Central memory CD4-positive, alpha-beta T cell (primary cell): ENCODE results near the gene DHCR7.

ENCODE experiments used
- DNase-seq: peaks from one replicate; pipeline ENCODE4 v3.0.0; 2022

DHCR7 gene

GRCh38 chr11:71407356-71407755 lies 40.8 kb downstream of the DHCR7 start:
- DNase-seq, result no peak

GRCh38 chr11:71406681-71407080 lies 41.5 kb downstream of the DHCR7 start:
- DNase-seq, result no peak

GRCh38 chr11:71404209-71404608 lies 44.0 kb downstream of the DHCR7 start:
- no peak for DNase-seq

GRCh38 chr11:71402878-71403277 lies 45.3 kb downstream of the DHCR7 start:
- DNase-seq, result no peak

- DNase-seq, result no peak
Measured at GRCh38 chr11:71400216-71400615, 48.0 kb downstream of the DHCR7 start.

GRCh38 chr11:71399341-71399740 lies 48.9 kb downstream of the DHCR7 start:
- DNase-seq, result no peak

- DNase-seq, result no peak
Measured at GRCh38 chr11:71397961-71398360, 50.2 kb downstream of the DHCR7 start.

- no peak for DNase-seq
Measured at GRCh38 chr11:71397331-71397860, 50.8 kb downstream of the DHCR7 start.

GRCh38 chr11:71396548-71397123 lies 51.6 kb downstream of the DHCR7 start:
- no peak for DNase-seq

- no peak for DNase-seq
Measured at GRCh38 chr11:71395774-71396173, 52.4 kb downstream of the DHCR7 start.

- no peak for DNase-seq
Measured at GRCh38 chr11:71395263-71395560, 53.0 kb downstream of the DHCR7 start.

GRCh38 chr11:71393283-71393682 lies 54.9 kb downstream of the DHCR7 start:
- DNase-seq, result no peak

- no peak for DNase-seq
Measured at GRCh38 chr11:71391796-71392195, 56.4 kb downstream of the DHCR7 start.

GRCh38 chr11:71391352-71391751 lies 56.8 kb downstream of the DHCR7 start:
- DNase-seq, result no peak

GRCh38 chr11:71388637-71389235 lies 59.5 kb downstream of the DHCR7 start:
- no peak for DNase-seq

- DNase-seq, result no peak
Measured at GRCh38 chr11:71387784-71388636, 60.2 kb downstream of the DHCR7 start.

GRCh38 chr11:71387200-71387599 lies 61.0 kb downstream of the DHCR7 start:
- DNase-seq, result no peak

GRCh38 chr11:71386202-71386601 lies 62.0 kb downstream of the DHCR7 start:
- no peak for DNase-seq

- no peak for DNase-seq
Measured at GRCh38 chr11:71385091-71385490, 63.1 kb downstream of the DHCR7 start.

- DNase-seq, result no peak
Measured at GRCh38 chr11:71384561-71384960, 63.6 kb downstream of the DHCR7 start.
